GM21367 (cell line): ENCODE results near the gene MYCN.

Source experiments
- ATAC-seq: cut with Tn5 transposase; IDR thresholded peaks from one replicate; pipeline ENCODE4 v1.9.1; 2021; ENCODE audit not compliant: unreplicated experiment

MYCN gene

GRCh38 chr2:15930589-15931318 lies 9.6 kb upstream of the MYCN start:
- ATAC-seq, result no peak

GRCh38 chr2:15931319-15931890 lies 8.9 kb upstream of the MYCN start:
- no peak for ATAC-seq

GRCh38 chr2:15931950-15932349 lies 8.4 kb upstream of the MYCN start:
- ATAC-seq, result no peak

GRCh38 chr2:15932394-15933183 lies 7.8 kb upstream of the MYCN start:
- ATAC-seq, result no peak

GRCh38 chr2:15933184-15933845 lies 7.0 kb upstream of the MYCN start:
- ATAC-seq, result no peak

- no peak for ATAC-seq
Measured at GRCh38 chr2:15934291-15934945, 5.9 kb upstream of the MYCN start.

- ATAC-seq, result no peak
Measured at GRCh38 chr2:15935189-15935588, 5.2 kb upstream of the MYCN start.

- no peak for ATAC-seq
Measured at GRCh38 chr2:15935675-15936074, 4.7 kb upstream of the MYCN start.

- no peak for ATAC-seq
Measured at GRCh38 chr2:15936277-15937104, 3.9 kb upstream of the MYCN start.

- ATAC-seq, result no peak
Measured at GRCh38 chr2:15937105-15937881, 3.1 kb upstream of the MYCN start.

GRCh38 chr2:15937882-15938802 lies 2.2 kb upstream of the MYCN start:
- ATAC-seq, result no peak

GRCh38 chr2:15938803-15939555 lies 1.4 kb upstream of the MYCN start:
- no peak for ATAC-seq

GRCh38 chr2:15939556-15939853 lies 845 bp upstream of the MYCN start:
- peak; percentile 78 for ATAC-seq

GRCh38 chr2:15940661-15941480 lies 521 bp downstream of the MYCN start:
- no peak for ATAC-seq

- ATAC-seq, result no peak
Measured at GRCh38 chr2:15941481-15941850, 1.1 kb downstream of the MYCN start.

- ATAC-seq, result no peak
Measured at GRCh38 chr2:15941871-15942710, 1.7 kb downstream of the MYCN start.
